Gastrocnemius medialis (tissue), 4 donors: ENCODE data around the gene LGALS12.

ENCODE experiments used
- POLR2A ChIP-seq, 2 donors: fragments of 450-650 bp; IDR thresholded peaks; one replicate each; pipeline ENCODE4 v1.6.1; 2017; ENCODE audit warnings: antibody characterized with exemption in 2 of 2, mild to moderate bottlenecking in 2 of 2, moderate library complexity in 2 of 2
- TF ChIP-seq, protein P1 (sequence below), 5 experiments: fragments of 450-650 bp in 3 of 5; fragments of 200-600 bp in 2 of 5; sonication (generic) in 2 of 5; IDR thresholded peaks in 4 of 5; conservative IDR thresholded peaks in 1 of 5; 1 replicate in 4 of 5; 2 replicates in 1 of 5; pipeline ENCODE4 v1.5.1; 2016 to 2019; ENCODE audit warnings: antibody characterized with exemption in 5 of 5, mild to moderate bottlenecking in 3 of 5, moderate library complexity in 3 of 5

DNA sequence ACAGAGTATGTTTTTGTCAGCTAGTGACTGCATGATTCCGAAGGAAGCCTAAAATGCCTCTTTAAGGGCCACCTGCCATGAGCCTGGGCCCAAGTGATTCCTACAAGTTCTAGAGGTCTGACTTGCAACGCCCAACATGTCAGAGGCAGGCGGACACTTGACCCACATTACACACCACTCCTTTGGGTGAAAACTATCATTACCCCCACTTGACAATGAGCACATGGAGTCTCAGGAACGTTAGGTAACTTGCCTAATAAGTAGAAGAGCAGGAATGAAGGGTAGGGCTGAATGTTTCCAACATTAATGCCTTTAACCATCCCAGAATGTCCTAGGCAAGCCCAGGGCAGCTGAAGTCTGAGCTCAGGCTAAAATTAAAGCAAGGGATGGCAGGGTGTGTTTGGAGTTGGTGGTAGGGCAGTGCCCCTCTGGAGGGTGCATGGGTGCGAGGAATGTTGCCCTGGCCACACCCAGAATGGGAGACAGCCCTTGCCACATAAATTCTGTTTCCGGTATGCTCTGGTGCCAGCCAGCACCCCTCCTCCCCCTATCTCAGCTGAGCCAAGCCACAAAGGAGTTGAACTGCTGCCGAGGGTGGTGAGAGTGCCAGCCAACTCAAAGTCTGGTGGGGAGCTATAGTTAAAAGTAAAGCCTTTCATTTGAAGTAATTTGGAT lies 54.8 kb downstream of the LGALS12 start:
- TF ChIP-seq, protein P1, sequence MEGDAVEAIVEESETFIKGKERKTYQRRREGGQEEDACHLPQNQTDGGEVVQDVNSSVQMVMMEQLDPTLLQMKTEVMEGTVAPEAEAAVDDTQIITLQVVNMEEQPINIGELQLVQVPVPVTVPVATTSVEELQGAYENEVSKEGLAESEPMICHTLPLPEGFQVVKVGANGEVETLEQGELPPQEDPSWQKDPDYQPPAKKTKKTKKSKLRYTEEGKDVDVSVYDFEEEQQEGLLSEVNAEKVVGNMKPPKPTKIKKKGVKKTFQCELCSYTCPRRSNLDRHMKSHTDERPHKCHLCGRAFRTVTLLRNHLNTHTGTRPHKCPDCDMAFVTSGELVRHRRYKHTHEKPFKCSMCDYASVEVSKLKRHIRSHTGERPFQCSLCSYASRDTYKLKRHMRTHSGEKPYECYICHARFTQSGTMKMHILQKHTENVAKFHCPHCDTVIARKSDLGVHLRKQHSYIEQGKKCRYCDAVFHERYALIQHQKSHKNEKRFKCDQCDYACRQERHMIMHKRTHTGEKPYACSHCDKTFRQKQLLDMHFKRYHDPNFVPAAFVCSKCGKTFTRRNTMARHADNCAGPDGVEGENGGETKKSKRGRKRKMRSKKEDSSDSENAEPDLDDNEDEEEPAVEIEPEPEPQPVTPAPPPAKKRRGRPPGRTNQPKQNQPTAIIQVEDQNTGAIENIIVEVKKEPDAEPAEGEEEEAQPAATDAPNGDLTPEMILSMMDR (IDR thresholded peaks at IDR 0.05 in 4 of 5, conservative IDR thresholded peaks at IDR 0.05 in 1 of 5), result no peak
- TF ChIP-seq POLR2A (IDR thresholded peaks at IDR 0.05), result no peak
